HG03045 (cell line): Measurements from ENCODE around the gene IGSF9B.

Source experiments
- ATAC-seq: cut with Tn5 transposase; IDR thresholded peaks from one replicate; pipeline ENCODE4 v1.9.1; 2021; ENCODE audit warnings: mild to moderate bottlenecking, moderate library complexity; ENCODE audit not compliant: unreplicated experiment

Gene IGSF9B

GRCh38 chr11:133921513-133921912 is 35.3 kb downstream of the IGSF9B start:
- no peak for ATAC-seq

- ATAC-seq = no peak
Measured at GRCh38 chr11:133921026-133921425, 35.7 kb downstream of the IGSF9B start.

GRCh38 chr11:133920109-133920990 is 36.4 kb downstream of the IGSF9B start:
- no peak for ATAC-seq

- ATAC-seq = no peak
Measured at GRCh38 chr11:133919330-133920108, 37.2 kb downstream of the IGSF9B start.

GRCh38 chr11:133918608-133919260 is 38.0 kb downstream of the IGSF9B start:
- ATAC-seq = no peak

- ATAC-seq = no peak
Measured at GRCh38 chr11:133917921-133918607, 38.7 kb downstream of the IGSF9B start.

GRCh38 chr11:133916784-133917440 is 39.9 kb downstream of the IGSF9B start:
- ATAC-seq = no peak

GRCh38 chr11:133913761-133914160 is 43.0 kb downstream of the IGSF9B start:
- ATAC-seq = no peak

GRCh38 chr11:133911171-133911570 is 45.6 kb downstream of the IGSF9B start:
- ATAC-seq = no peak

GRCh38 chr11:133910101-133910500 is 46.7 kb downstream of the IGSF9B start:
- ATAC-seq = no peak

GRCh38 chr11:133908827-133909226 is 47.9 kb downstream of the IGSF9B start:
- no peak for ATAC-seq

- no peak for ATAC-seq
Measured at GRCh38 chr11:133907841-133908241, 48.9 kb downstream of the IGSF9B start.

- no peak for ATAC-seq
Measured at GRCh38 chr11:133907216-133907615, 49.6 kb downstream of the IGSF9B start.

GRCh38 chr11:133906746-133907145 is 50.0 kb downstream of the IGSF9B start:
- ATAC-seq = no peak

GRCh38 chr11:133906241-133906640 is 50.5 kb downstream of the IGSF9B start:
- no peak for ATAC-seq

- ATAC-seq = no peak
Measured at GRCh38 chr11:133905677-133906156, 51.1 kb downstream of the IGSF9B start.

GRCh38 chr11:133904818-133905515 is 51.8 kb downstream of the IGSF9B start:
- no peak for ATAC-seq

GRCh38 chr11:133903875-133904817 is 52.6 kb downstream of the IGSF9B start:
- ATAC-seq = no peak
